Liver (tissue), 9 donors: ENCODE data around the gene ZMYND10. TPM values are rescaled to one million over a fixed set of nuclear protein-coding genes. Genes with fewer than 3 reads are reported as not detected.
A peak's percentile ranks its signal among the peaks of the same experiment; 100 is the strongest.

Experiments used
- DNase-seq: peaks from one replicate; pipeline ENCODE4 v3.0.0-alpha.2; 2017; ENCODE audit warnings: low spot score
- H3K27ac ChIP-seq, 2 donors: one replicate each; pipeline ENCODE4 v1.7.0; 2013; ENCODE audit warnings: inconsistent platforms in 2 of 2, low read length in 2 of 2, control low read depth in 1 of 2, low read depth in 1 of 2, mild to moderate bottlenecking in 1 of 2
- H3K27me3 ChIP-seq, 4 donors: one replicate each; pipeline versions ENCODE4 v1.6.1 to v1.7.0; 2013; ENCODE audit warnings: low read length in 3 of 4, inconsistent platforms in 1 of 4, mild to moderate bottlenecking in 1 of 4, moderate library complexity in 1 of 4; ENCODE audit not compliant: control insufficient read depth in 4 of 4, insufficient read depth in 4 of 4
- H3K36me3 ChIP-seq, 4 donors: one replicate each; pipeline versions ENCODE4 v1.6.1 to v1.7.0; 2013; ENCODE audit warnings: low read length in 3 of 4, mild to moderate bottlenecking in 3 of 4, low read depth in 1 of 4, moderate library complexity in 1 of 4; ENCODE audit not compliant: control insufficient read depth in 4 of 4, insufficient read depth in 3 of 4
- H3K4me1 ChIP-seq, 4 donors: one replicate each; pipeline versions ENCODE4 v1.6.1 to v1.7.0; 2013; ENCODE audit warnings: low read length in 3 of 4, mild to moderate bottlenecking in 3 of 4, moderate library complexity in 1 of 4; ENCODE audit not compliant: control insufficient read depth in 4 of 4, insufficient read depth in 4 of 4
- H3K4me3 ChIP-seq, 3 donors: one replicate each; pipeline versions ENCODE4 v1.6.1 to v1.7.0; 2013; ENCODE audit warnings: low read length in 3 of 3, control low read depth in 1 of 3, low read depth in 1 of 3, mild to moderate bottlenecking in 1 of 3
- H3K9ac ChIP-seq, 2 donors: one replicate each; pipeline ENCODE4 v1.7.0; 2013; ENCODE audit warnings: low read length in 2 of 2, mild to moderate bottlenecking in 2 of 2, moderate library complexity in 2 of 2, control low read depth in 1 of 2, low read depth in 1 of 2
- H3K9me3 ChIP-seq, 4 donors: one replicate each; pipeline versions ENCODE4 v1.6.1 to v1.7.0; 2013; ENCODE audit warnings: low read length in 3 of 4; ENCODE audit not compliant: control insufficient read depth in 4 of 4
- EGR1 ChIP-seq, 2 donors: IDR thresholded peaks; 2 replicates each; pipeline ENCODE4 v1.6.1; 2016 to 2018; ENCODE audit warnings: antibody characterized with exemption in 2 of 2, low read depth in 2 of 2
- FOXA1 ChIP-seq: IDR thresholded peaks from 2 replicates; pipeline ENCODE4 v1.6.1; 2016; ENCODE audit warnings: antibody characterized with exemption
- FOXA2 ChIP-seq: IDR thresholded peaks from 2 replicates; pipeline ENCODE4 v1.6.1; 2016; ENCODE audit warnings: antibody characterized with exemption
- GABPA ChIP-seq, 2 donors: IDR thresholded peaks in 1 of 2; conservative IDR thresholded peaks in 1 of 2; 2 replicates each; pipeline ENCODE4 v1.6.1; 2016; ENCODE audit warnings: antibody characterized with exemption in 2 of 2, mild to moderate bottlenecking in 1 of 2, moderate library complexity in 1 of 2
- HNF4A ChIP-seq, 2 donors: conservative IDR thresholded peaks; 2 replicates each; pipeline ENCODE4 v1.6.1; 2016; ENCODE audit warnings: antibody characterized with exemption in 2 of 2, mild to moderate bottlenecking in 2 of 2
- HNF4G ChIP-seq: IDR thresholded peaks from 2 replicates; pipeline ENCODE4 v1.6.1; 2016; ENCODE audit warnings: antibody characterized with exemption
- JUND ChIP-seq, 2 donors: IDR thresholded peaks; 2 replicates each; pipeline ENCODE4 v1.6.1; 2016; ENCODE audit warnings: antibody characterized with exemption in 2 of 2
- NR2F2 ChIP-seq: IDR thresholded peaks from 2 replicates; pipeline ENCODE4 v1.6.1; 2016; ENCODE audit warnings: antibody characterized with exemption
- RAD21 ChIP-seq, 2 donors: IDR thresholded peaks; 2 replicates each; pipeline ENCODE4 v1.6.1; 2016; ENCODE audit warnings: antibody characterized with exemption in 2 of 2, mild to moderate bottlenecking in 2 of 2
- RXRA ChIP-seq, 2 donors: IDR thresholded peaks; 2 replicates each; pipeline ENCODE4 v1.6.1; 2017 to 2018; ENCODE audit warnings: antibody characterized with exemption in 2 of 2, mild to moderate bottlenecking in 1 of 2
- SP1 ChIP-seq: IDR thresholded peaks from 2 replicates; pipeline ENCODE4 v1.6.1; 2018; ENCODE audit warnings: antibody characterized with exemption, mild to moderate bottlenecking
- TAF1 ChIP-seq: conservative IDR thresholded peaks from 2 replicates; pipeline ENCODE4 v1.6.1; 2016; ENCODE audit warnings: antibody characterized with exemption, mild to moderate bottlenecking
- YY1 ChIP-seq: IDR thresholded peaks from 2 replicates; pipeline ENCODE4 v1.6.1; 2016; ENCODE audit warnings: antibody characterized with exemption, mild to moderate bottlenecking
- WGBS: extraction: QIAGEN DNeasy Blood & Tissue Kit; methylation state at CpG from one replicate; pipeline ENCODE4 v1.1.7; 2013; 5-methylcytosine and 5-hydroxymethylcytosine counted together
- polyA plus RNA-seq, 2 donors: library from polyadenylated mRNA; stranded (reverse) in 1 of 2; unstranded in 1 of 2; fragments of 200-250 nt in 1 of 2; fragments of >200 nt in 1 of 2; fragmentation: Nextera tagmentation in 1 of 2; extraction: Ambion mirVana in 1 of 2; gene quantifications; one replicate each; pipeline versions ENCODE4 v1.2.1 to v1.2.3, GENCODE V29; 2013 to 2015
- total RNA-seq, 2 donors: library from RNA; depleted of rRNA; stranded (reverse); fragments of >200 nt; gene quantifications; one replicate each; pipeline ENCODE4 v1.2.3, GENCODE V29; 2014
- TF ChIP-seq, protein P1 (sequence below): fragments of 150-350 bp; IDR thresholded peaks from 2 replicates; pipeline ENCODE4 v1.5.1; 2017; ENCODE audit warnings: improper control_type of control experiment, low read depth, low read length; ENCODE audit not compliant: missing input control
- TF ChIP-seq, protein P2 (sequence below): IDR thresholded peaks from 2 replicates; pipeline ENCODE4 v1.6.1; 2016; ENCODE audit warnings: antibody characterized with exemption
- TF ChIP-seq, protein P3 (sequence below): IDR thresholded peaks from 2 replicates; pipeline ENCODE4 v1.6.1; 2016; ENCODE audit warnings: antibody characterized with exemption
- donor health status: healthy.
- donor health status: healthy.
- donor health status: healthy.
- donor health status: healthy.
- donor health status: healthy.

The ZMYND10 gene
- total and polyA plus RNA-seq, 4 donors, result 0.09 to 0.75 (median 0.27) TPM

DNA sequence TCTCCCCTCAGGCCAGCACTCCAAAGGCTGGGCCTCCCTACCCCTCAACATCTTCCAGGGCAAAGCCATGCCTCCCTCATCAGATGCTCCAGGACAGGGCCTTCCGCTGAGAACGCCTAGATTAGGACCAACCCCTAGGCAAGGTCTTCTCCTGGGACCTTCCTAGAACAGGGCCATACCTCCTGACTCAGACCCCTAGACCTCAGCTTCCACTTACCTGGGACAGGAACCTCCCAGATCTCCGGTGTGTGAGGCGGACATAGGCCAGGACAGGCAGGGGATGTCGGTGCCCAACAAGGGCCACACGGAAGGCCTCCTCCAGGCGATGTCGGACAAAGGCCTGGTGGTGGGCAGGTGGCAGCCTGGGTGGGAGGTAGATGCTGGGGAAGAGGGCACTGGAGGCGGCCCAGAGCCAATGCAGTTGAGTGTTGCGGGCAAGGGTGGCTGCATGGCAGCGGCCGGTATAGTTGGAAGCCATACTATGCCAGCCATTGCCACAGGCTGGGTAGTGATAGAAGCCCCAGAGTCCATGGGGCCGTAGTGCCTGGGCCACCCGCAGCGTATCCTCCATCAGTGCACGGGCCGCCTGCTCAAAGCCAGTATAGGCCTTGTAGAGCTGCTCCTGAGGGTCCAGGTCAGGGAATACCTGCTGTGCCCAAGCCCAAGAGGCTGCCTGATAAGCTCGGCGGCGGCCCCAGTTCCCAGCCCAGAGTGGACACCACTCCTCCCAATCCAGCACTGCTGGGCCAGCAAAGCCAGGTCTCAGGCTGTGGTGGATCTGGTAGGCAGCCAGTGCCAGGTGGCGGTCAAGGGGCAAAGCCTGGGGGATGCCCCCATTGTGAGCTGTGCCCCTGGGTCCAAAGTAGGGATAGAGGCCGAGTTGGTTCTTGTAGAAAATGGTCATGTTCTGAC, 50.8 kb downstream of the ZMYND10 start:
- Histone ChIP-seq H3K4me1 (peaks cover 10 to 40% (median 28%) of the 10 kb centered on the region in 4 donors), H3K9me3 (no peaks in the 10 kb centered on the region), H3K9ac (no peak overlapping the region), H3K27ac (no peak overlapping the region), H3K27me3 (no peaks in the 10 kb centered on the region), H3K4me3 (no peak overlapping the region), H3K36me3 (peaks cover 2 to 7% (median 2%) of the 10 kb centered on the region in 4 donors)
- no peak for DNase-seq
- 91% methylated on average over 22 of the region's 22 CpGs for WGBS
- TF ChIP-seq HNF4A (conservative IDR thresholded peaks at IDR 0.05), result peak; percentile 16 to 22
- TF ChIP-seq HNF4G, result no peak
- no peak for TF ChIP-seq FOXA2
- TF ChIP-seq FOXA1, result no peak

DNA sequence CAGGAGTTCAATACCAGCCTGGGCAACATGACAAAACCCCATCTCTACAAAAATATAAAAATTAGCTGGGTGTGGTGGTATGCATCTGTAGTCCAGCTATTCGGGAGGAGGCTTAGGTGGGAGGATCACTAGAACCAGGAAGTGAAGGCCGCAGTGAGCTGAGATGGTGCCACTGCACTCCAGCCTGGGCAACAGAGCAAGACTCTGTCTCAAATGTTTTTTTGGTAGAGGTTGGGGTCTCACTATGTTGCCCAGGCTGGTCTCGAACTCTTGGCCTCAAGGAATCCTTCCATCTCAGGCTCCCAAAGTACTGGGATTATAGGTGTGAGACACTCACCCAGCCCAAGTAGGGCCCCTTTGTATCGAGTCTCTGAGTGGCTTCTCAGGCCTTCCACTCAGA, 51.4 kb downstream of the ZMYND10 start:
- no peak overlapping the region for H3K27ac ChIP-seq
- no peaks in the 10 kb centered on the region for H3K9me3 ChIP-seq
- peaks cover 2 to 13% (median 6%) of the 10 kb centered on the region in 4 donors for H3K36me3 ChIP-seq
- H3K4me1 ChIP-seq, result peaks cover 10 to 39% (median 27%) of the 10 kb centered on the region in 4 donors
- TF ChIP-seq FOXA1, result no peak
- TF ChIP-seq, protein P1, sequence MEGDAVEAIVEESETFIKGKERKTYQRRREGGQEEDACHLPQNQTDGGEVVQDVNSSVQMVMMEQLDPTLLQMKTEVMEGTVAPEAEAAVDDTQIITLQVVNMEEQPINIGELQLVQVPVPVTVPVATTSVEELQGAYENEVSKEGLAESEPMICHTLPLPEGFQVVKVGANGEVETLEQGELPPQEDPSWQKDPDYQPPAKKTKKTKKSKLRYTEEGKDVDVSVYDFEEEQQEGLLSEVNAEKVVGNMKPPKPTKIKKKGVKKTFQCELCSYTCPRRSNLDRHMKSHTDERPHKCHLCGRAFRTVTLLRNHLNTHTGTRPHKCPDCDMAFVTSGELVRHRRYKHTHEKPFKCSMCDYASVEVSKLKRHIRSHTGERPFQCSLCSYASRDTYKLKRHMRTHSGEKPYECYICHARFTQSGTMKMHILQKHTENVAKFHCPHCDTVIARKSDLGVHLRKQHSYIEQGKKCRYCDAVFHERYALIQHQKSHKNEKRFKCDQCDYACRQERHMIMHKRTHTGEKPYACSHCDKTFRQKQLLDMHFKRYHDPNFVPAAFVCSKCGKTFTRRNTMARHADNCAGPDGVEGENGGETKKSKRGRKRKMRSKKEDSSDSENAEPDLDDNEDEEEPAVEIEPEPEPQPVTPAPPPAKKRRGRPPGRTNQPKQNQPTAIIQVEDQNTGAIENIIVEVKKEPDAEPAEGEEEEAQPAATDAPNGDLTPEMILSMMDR, result no peak
- no peak for TF ChIP-seq GABPA (IDR thresholded peaks at IDR 0.05 in 1 of 2, conservative IDR thresholded peaks at IDR 0.05 in 1 of 2)
- no peak for TF ChIP-seq TAF1
- no peak for TF ChIP-seq YY1
- no peak for TF ChIP-seq NR2F2
- TF ChIP-seq, protein P2, sequence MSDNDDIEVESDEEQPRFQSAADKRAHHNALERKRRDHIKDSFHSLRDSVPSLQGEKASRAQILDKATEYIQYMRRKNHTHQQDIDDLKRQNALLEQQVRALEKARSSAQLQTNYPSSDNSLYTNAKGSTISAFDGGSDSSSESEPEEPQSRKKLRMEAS, result no peak
- no peak for TF ChIP-seq SP1
- no peaks in the 10 kb centered on the region for H3K27me3 ChIP-seq
- WGBS, result 92% methylated on average over 4 of the region's 4 CpGs
- no peak overlapping the region for H3K9ac ChIP-seq
- H3K4me3 ChIP-seq, result no peak overlapping the region
- DNase-seq, result no peak

DNA sequence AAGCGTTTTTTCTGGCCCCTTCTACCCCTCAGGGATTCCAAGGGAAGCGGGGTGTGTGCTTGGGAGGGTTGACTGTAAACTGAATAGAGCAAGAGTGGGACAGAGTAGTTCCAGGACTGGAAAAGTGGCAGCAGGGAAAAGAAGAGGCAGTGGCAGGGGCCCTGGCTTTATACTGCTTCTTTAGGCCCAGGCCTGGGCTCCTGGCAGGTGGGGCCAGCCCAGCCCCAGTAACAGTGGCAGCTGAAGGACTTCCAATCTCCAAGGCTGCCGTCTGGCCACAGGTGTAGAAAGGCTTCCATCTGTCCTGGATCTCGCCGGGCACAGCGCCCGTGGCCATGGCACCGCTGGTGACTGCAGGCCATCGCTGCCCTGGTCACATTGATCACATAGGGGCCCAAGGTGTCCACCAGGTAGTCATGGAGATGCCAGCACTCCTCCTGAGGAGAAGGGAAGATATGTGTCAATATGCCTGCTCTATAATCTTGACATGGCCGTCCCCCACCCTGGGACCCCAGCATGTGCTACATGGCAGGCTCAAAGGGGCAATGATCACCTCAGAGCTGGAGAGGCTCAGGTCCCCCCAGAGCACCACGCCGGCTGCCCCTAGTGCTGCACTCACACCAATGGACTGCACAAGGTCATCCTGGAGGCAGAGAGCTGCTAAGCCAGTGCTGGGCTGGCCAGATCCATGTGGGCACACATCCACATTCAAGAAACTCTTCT, 52.3 kb downstream of the ZMYND10 start:
- Histone ChIP-seq H3K4me1 (peaks cover 5 to 31% (median 20%) of the 10 kb centered on the region in 4 donors), H3K9ac (peak overlapping the region; percentile 75 to 95), H3K36me3 (peaks cover 4 to 22% (median 9%) of the 10 kb centered on the region in 4 donors), H3K27ac (peak overlapping the region; percentile 95 to 97), H3K9me3 (no peaks in the 10 kb centered on the region), H3K27me3 (no peaks in the 10 kb centered on the region), H3K4me3 (peak overlapping the region in 2 of 3 donors; percentile 22 to 75)
- no peak for DNase-seq
- 84% methylated on average over 12 of the region's 12 CpGs for WGBS
- TF ChIP-seq, protein P3, sequence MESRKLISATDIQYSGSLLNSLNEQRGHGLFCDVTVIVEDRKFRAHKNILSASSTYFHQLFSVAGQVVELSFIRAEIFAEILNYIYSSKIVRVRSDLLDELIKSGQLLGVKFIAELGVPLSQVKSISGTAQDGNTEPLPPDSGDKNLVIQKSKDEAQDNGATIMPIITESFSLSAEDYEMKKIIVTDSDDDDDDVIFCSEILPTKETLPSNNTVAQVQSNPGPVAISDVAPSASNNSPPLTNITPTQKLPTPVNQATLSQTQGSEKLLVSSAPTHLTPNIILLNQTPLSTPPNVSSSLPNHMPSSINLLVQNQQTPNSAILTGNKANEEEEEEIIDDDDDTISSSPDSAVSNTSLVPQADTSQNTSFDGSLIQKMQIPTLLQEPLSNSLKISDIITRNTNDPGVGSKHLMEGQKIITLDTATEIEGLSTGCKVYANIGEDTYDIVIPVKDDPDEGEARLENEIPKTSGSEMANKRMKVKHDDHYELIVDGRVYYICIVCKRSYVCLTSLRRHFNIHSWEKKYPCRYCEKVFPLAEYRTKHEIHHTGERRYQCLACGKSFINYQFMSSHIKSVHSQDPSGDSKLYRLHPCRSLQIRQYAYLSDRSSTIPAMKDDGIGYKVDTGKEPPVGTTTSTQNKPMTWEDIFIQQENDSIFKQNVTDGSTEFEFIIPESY, result no peak
- TF ChIP-seq, protein P1, result no peak
- TF ChIP-seq FOXA1, result no peak
- TF ChIP-seq FOXA2, result no peak
- TF ChIP-seq TAF1, result no peak
- no peak for TF ChIP-seq NR2F2
- no peak for TF ChIP-seq EGR1 (IDR thresholded peaks at IDR 0.05; ENCODE audit: low read depth in 2 of 2)
- no peak for TF ChIP-seq YY1
- TF ChIP-seq, protein P2, result no peak
- TF ChIP-seq JUND (IDR thresholded peaks at IDR 0.05), result no peak
- no peak for TF ChIP-seq RXRA (IDR thresholded peaks at IDR 0.05)
- no peak for TF ChIP-seq RAD21 (IDR thresholded peaks at IDR 0.05)
- TF ChIP-seq SP1, result no peak
- TF ChIP-seq GABPA (IDR thresholded peaks at IDR 0.05 in 1 of 2, conservative IDR thresholded peaks at IDR 0.05 in 1 of 2), result no peak
- no peak for TF ChIP-seq HNF4G
